Retinal pigment epithelial cell (primary cell): ENCODE data around the gene PRKAG2.

ENCODE experiments used
- DNase-seq: peaks from one replicate; pipeline ENCODE4 v3.0.0-alpha.2; 2010; ENCODE audit warnings: low read depth
- H3K4me3 ChIP-seq: 2 replicates; pipeline ENCODE4 v1.5.1; 2011; ENCODE audit warnings: mild to moderate bottlenecking, low read length, control low read depth, moderate library complexity
- TF ChIP-seq, protein P1 (sequence below): conservative IDR thresholded peaks from 2 replicates; pipeline ENCODE4 v1.5.1; 2011; ENCODE audit warnings: low read depth, low read length, control low read depth, inconsistent platforms

The PRKAG2 gene

DNA sequence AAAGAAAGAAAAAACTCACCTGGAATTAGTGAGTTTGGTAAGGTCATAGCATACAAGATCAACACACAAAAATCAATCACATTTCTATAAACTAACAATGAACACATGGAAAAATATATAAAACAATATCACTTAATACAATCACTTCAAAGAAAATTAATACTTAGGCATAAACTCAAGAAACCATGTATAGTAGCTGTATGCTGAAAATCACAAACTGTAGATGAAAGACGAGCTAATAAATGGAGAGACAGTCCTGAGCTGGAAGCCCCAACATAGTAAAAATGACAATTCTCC, 243.5 kb downstream of the PRKAG2 start:
- TF ChIP-seq, protein P1, sequence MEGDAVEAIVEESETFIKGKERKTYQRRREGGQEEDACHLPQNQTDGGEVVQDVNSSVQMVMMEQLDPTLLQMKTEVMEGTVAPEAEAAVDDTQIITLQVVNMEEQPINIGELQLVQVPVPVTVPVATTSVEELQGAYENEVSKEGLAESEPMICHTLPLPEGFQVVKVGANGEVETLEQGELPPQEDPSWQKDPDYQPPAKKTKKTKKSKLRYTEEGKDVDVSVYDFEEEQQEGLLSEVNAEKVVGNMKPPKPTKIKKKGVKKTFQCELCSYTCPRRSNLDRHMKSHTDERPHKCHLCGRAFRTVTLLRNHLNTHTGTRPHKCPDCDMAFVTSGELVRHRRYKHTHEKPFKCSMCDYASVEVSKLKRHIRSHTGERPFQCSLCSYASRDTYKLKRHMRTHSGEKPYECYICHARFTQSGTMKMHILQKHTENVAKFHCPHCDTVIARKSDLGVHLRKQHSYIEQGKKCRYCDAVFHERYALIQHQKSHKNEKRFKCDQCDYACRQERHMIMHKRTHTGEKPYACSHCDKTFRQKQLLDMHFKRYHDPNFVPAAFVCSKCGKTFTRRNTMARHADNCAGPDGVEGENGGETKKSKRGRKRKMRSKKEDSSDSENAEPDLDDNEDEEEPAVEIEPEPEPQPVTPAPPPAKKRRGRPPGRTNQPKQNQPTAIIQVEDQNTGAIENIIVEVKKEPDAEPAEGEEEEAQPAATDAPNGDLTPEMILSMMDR: no peak
- no peak overlapping the region for H3K4me3 ChIP-seq
- DNase-seq: no peak

DNA sequence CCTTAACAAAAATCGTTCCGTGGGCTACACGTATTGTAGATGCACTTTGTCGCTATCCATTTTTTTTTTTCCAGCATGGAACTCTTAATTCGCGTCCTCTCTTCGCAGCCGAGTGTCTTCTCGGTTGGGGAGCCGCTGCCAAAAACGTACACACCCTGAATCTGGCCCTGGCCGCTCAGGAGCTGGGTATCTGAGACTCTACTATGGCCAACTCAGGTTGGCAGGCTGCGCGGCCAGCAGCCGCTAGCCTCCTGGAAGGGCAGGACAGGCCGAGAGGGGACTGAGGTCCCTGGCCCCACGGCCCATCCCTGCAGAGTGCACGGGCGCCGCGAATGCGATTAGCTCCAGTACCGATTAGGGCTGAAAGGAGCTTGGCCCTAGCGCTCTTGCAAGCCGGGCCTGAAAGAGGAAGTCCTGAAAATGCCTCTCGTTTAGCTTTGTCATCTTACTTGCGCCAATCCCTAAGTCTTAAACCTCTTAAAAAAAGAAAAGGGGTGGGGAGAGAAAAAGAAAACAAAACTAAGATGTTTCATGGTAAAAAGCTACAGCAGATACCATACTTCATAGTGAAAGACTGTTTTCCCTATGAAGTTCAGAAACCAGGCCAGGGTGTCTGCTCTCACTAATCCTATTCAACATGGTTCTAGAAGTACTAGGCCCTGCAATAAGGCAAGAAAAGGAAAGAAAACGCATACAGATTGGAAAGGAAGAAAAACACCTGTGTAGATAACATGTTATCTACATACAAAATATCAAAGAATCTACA, 244.0 kb downstream of the PRKAG2 start:
- H3K4me3 ChIP-seq: peak overlapping the region; percentile 45
- DNase-seq: no peak
- TF ChIP-seq, protein P1: no peak

DNA sequence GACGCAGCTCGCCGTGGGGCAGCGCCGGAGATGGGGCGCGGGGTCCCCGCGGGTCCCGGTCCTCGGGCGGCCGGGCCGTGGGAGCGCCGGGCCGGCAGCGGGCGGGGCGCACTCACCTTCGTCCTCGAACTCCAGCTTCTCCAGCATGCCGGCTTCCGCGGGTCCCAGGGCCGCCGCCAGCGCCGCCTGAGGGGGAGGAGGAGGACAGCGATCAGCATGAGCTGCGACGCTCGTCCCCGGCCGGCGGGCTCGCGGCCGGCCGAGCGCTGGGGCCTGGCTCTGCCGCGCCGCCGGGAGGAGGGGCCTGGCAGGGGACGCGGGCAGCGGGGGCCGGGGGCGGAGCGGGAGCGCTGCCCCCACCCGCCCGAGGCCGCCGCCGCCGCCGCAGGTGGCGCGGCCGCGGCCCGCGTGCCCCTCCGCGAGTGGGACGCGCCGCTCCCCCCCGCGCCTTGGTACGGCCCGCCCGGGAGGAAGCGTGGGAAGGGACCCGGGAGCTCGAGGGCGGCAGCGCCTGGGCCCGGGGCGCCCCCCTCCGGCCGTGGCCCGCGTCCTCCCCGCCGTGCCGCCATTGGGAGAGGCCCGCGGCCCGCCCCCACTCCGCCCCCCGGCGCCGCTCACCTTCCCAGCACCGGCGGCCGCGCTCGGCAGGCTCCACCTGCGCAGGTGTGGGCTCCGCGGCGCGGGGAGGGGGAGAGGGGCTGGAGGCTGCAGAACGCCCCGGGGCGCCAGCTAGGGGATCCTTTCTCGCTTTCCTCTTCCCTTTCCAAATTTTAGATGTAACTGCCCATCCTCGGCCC, 244.8 kb downstream of the PRKAG2 start:
- TF ChIP-seq, protein P1: peak; percentile 19
- DNase-seq: no peak
- peak overlapping the region; percentile 92 for H3K4me3 ChIP-seq

DNA sequence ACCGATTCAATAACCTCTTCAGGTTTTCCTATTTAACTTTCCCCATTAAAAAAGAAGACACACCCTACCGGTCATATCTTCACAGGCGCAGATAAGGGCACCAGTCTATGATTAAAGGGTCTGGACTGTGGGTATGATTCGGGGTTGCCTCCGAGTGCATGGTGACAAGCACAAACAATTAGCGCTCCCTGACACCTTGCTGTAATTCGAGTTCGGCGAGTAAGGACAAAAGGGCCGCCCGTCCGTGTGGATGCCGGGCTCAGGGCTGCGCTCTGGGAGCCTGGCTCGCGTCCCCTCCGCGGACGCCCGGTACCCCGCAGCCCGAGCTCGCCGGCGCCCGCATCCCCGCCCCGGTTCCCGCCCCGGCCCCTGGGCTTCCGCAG, 245.4 kb downstream of the PRKAG2 start:
- no peak for DNase-seq
- TF ChIP-seq, protein P1: peak; percentile 11
- H3K4me3 ChIP-seq: peak overlapping the region; percentile 92

DNA sequence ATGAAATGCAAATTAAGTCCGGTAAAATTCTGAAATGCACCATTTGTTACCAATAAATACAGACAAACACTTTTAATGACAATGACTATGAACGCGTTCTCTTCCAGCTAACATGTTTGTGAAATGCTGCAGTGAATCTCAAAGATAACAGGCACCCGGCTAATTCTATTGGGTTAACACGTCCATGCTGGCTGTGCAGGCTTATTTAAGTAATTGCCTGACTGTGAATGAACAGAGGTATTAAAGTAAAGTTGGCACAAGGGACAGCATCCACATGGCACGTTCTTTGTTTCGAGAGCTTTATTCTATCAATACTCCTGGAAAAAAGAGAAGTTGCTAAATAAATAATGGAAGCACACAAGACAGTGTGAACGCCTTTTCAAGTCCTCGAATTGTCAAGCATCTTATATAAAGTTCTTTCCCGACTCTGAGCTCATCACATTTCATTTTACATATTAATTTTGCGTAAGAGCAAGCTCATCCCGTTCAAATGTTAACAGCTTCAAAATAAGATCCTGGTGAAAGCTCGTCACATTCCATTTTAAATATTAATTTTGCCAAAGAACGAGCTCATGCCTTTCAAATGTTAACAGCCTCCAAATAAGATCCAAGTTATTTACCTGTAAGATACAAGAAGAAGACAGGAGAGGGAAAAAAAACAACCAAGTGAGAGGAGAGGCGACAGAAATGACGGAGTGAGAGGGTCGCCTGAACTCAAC, 245.9 kb downstream of the PRKAG2 start:
- TF ChIP-seq, protein P1: no peak
- peak overlapping the region; percentile 92 for H3K4me3 ChIP-seq
- no peak for DNase-seq

DNA sequence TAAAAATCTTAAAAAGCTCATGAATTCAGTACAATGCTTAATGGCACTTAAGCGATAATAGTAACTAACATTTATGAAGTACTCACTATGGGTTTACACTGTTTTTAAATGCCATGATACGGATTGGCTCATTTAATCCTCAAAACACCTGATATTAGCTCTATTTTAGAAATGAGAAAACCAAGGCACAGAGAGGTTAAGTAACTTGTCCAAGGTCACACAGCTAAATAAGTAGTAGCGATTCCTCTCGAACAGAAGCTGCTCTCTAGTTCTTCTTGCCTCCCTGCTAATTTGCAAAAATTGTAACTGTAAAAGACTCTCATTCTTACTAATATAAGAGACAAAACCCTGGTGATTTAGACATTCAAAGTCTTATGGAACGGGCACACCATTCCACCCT, 246.6 kb downstream of the PRKAG2 start:
- TF ChIP-seq, protein P1: no peak
- DNase-seq: no peak
- H3K4me3 ChIP-seq: peak overlapping the region; percentile 92
